GM19455 (cell line): Measurements from ENCODE around the gene RILPL2.
"Not testable (repeated sequence)": the region's sequence is repeated elsewhere in the genome, so short reads cannot be mapped to it uniquely, and the experiment has no call there.

Experiments used
- ATAC-seq: cut with Tn5 transposase; IDR thresholded peaks from one replicate; pipeline ENCODE4 v1.9.1; 2021; ENCODE audit not compliant: unreplicated experiment

The RILPL2 gene

DNA sequence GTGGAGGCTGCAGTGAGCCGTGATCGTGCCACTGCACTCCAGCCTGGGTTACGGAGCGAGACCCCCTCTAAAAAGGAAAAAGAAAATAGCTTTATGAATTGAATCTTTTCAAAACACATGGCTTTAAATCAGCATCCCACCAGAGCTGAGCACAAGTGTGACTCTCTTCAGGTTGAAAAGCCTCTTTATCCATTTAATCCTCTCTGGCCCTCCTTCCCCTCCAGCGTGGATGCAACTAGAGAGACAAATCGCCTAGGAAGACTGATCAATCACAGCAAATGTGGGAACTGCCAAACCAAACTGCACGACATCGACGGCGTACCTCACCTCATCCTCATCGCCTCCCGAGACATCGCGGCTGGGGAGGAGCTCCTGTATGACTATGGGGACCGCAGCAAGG is 29.2 kb downstream of the RILPL2 start:
- not testable (repeated sequence) for ATAC-seq

DNA sequence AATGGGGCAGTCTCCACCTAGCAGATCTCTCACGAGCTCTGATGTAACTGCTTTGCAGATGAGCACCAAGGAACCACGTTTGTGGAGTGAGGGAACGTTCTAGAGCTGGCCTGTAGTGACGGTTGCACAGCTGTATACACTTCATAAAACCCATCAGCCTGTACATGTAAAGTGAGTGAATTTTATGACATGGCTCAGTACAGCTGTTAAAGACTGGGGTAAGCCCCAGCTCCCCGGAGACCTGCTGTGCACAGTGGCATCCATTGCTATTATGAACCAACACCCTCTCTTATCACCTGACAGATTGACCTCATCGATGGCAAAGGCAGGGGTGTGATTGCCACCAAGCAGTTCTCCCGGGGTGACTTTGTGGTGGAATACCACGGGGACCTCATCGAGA is 31.9 kb downstream of the RILPL2 start:
- no peak for ATAC-seq

DNA sequence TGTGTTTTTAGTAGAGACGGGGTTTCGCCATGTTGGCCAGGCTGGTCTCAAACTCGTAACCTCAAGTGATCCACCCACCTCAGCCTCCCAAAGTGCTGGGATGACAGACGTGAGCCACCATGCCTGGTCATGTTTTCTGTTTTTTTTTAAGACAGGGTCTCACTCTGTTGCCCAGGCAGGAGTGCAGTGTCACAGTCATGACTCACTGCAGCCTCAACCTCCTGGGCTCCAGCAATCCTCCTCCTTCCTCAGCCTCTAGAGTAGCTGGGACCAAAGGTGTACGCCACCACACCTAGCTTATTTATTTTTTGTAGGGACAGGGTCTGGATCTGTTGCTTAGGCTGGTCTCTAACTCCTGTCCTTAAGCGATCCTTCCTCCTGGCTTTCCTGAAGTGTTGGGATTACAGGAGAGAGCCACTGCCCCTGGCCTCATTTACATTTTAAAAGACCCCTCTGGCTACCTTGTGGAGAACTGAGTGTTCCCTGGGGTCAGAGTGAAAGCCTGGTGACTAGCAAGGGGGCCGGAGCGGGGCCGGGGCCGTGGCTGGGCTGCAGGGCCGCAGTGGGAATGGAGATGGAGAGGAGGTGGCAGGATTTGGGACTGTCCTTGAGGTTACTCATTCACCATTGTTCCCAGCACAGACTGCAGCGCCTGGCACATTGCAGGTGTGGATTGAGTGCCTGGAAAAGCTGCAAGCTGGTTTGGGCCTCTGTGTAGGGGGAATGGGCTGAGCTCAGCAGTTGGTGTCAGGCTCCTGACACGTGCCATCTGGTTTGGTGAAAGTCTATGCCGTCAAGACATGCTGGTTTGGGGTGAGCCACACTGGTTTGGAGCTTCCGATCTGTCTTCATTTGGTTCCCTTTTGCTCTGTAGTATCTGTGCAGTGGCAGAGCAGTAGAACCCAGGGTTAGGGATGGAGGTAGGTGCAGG is 34.5 kb downstream of the RILPL2 start:
- ATAC-seq, result no peak

- ATAC-seq, result no peak
Measured at GRCh38 chr12:123399255-123399617, 37.2 kb downstream of the RILPL2 start.

DNA sequence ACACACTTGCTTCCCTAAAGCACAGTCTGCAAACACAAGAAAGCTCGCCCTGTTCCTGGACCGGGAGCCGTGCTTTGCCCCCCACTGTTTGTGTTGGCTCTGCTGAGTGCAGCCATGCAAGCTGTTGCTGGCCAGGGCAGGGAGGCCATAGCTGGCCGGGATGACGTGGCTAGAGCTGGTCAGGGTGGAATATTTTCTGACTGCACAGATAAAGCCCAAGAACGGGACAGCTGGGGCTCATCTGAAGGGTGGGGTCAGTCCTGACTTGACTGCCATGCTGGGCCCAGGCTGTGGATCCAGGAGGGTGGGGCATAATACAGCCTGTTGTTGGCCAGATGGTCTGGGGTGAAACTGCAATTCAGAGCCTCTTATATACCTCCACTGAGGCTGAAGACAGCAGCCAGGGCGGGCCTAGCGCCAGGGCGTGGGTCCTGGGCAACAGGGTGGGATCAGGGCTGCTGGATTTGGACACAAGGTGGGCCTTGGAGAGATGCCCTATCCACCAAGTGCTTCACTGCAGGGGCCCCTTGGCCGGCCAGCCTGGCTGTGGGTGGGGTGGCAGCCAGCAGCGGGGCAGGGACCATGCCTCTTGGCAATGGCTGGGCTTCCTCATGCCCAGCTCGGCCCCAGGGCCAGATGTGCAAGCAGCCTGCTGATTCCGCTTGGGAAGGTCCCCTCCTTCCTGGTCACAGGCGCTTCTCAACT is 37.8 kb downstream of the RILPL2 start:
- ATAC-seq, result no peak

- no peak for ATAC-seq
Measured at GRCh38 chr12:123398177-123398549, 38.3 kb downstream of the RILPL2 start.

GRCh38 chr12:123397400-123397799 is 39.1 kb downstream of the RILPL2 start:
- ATAC-seq, result no peak

- ATAC-seq, result no peak
Measured at GRCh38 chr12:123396954-123397353, 39.5 kb downstream of the RILPL2 start.

DNA sequence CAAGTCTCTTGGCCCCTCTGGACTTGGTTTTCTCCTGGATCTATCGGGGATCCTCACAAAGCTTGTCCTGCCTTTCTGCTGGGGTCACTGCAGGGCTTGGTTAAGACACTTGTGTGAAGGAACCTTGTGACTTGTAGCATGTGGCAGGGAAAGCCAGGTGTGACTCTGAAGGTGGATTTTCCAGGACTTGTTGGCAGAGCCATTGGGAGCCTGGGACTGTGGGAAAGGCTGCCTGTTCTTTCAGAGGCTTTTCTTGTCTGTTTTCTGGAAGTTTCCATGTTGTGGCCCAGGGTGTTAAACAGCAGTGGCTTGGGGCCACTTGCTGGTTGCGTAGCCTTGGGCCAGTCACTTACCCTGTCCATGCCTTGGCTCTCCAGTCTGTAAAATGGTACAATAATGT is 39.9 kb downstream of the RILPL2 start:
- ATAC-seq, result no peak

DNA sequence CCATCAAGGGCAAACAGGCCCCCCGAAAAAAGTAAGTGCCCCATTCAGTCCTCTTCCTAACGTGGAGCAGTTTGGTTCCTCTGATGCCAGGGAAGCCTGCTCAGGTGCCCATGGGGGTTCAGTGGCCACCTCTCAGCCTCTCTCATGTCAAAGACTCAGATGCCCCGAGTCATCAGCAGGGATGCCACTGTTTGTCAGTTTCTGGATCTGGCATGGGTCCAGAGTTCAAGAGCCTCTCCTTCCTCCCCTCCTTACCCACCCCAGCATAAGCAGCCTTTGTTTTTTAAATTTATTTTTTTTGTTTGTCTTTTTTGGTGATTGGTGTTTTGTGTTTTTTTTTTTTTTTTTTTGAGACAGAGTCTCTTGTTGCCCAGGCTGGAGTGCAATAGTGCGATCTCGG is 41.2 kb downstream of the RILPL2 start:
- ATAC-seq, result no peak

- no peak for ATAC-seq
Measured at GRCh38 chr12:123393747-123394146, 42.7 kb downstream of the RILPL2 start.

DNA sequence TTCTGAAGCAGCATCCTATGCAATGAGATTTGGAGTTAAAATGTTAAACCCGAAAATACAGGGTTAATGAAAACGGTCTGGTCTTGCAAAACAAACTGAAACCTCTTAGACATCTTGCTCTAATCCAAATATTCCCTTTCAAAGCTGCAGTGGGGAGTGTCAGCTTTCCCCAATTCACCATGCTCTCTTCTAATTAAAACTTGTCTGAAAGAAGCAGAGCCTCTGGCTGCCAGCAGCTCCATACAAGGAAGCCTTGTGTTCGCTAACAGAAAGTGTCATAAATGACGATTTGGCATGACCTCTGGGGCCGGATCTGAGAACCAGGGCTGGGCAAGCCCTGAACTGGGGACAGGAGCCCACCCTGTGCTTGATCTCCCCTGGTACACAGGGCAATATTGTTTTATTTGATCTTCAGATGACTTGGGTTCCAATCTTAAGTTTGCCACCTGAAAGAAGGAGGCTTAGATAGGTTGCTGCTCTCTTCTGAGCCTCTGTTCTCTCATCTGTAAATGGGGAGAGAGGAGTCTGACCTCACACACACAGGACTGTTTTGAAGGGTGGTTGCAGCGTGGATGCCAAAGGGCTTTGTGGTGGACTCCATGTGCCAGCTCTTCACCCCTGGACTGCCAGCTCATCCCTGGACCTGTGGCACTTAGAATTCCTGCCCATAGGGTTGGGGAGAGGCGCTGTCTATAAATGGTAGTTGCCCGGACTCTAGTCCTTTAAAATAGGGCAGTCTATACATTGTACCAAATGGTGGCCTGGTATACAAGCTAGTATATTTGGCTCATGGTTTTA is 44.7 kb downstream of the RILPL2 start:
- ATAC-seq, result no peak

GRCh38 chr12:123390498-123391426 is 45.7 kb downstream of the RILPL2 start:
- ATAC-seq, result no peak

DNA sequence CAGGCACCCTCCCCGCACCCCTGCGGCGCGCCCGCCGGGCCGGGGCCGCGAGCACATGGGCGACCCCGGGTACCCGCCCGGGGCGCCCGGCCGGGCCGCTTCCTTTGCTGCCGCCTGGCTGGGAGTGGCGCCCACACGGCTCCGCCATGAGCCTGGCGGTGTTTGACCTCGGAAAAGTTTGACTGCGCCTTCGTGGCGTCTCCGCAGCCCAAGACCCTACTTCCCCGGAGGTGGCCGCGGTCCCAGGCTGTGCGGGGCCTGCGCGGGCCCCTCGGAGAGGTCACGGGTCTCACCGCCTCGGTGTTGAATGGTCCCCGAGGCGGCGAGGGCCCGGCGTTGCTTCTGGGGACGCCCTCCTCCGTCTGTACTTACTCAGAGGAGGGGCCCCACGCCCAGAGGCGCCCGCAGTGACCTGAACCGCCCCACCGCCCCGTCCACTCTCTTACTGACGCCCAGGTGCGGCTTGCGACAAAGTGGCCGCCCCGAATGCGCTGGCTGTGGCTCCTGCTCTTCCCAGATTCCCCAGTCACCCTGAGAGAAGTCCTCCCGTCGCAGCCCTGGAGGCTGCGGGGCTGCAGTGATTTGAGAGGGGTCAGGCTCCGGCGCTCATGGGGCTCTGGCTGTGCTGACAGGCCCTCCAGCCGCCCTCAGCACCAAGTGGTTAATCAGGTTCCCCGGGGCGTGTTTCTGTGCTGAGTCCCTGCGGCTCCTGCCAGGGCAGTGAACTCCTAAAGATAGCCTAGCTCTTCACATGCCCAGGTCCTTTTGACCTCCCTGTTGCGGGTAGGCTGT is 46.7 kb downstream of the RILPL2 start:
- no peak for ATAC-seq

DNA sequence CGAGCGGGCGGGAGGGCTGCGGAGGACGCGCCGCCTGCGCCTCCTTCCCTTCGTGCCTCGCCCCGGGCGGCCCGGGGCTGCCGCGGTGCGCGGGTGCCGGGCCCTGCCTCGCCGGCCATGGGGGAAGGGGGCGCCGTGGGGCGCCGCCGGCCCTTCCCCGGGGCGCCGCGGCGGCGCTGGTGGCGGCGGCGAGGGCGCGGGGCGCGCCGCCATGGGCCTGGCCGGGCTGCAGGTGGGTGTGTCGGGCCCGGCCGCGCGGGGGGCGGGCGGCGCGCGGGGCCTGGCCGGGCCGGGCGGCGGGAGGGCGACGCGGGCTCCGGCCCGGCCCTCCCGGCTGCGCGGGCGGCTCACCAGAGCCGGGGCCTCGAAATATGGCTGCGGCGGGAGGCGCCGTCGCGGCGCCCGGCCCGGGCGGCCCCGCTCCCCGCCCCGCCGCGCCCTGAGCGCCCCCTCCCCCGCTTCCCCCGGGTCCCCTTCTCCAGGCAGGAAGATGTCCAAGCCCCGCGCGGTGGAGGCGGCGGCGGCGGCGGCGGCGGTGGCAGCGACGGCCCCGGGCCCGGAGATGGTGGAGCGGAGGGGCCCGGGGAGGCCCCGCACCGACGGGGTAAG is 47.4 kb downstream of the RILPL2 start:
- no peak for ATAC-seq

GRCh38 chr12:123388177-123388950 is 48.1 kb downstream of the RILPL2 start:
- ATAC-seq, result no peak

- no peak for ATAC-seq
Measured at GRCh38 chr12:123387508-123388176, 48.8 kb downstream of the RILPL2 start.

DNA sequence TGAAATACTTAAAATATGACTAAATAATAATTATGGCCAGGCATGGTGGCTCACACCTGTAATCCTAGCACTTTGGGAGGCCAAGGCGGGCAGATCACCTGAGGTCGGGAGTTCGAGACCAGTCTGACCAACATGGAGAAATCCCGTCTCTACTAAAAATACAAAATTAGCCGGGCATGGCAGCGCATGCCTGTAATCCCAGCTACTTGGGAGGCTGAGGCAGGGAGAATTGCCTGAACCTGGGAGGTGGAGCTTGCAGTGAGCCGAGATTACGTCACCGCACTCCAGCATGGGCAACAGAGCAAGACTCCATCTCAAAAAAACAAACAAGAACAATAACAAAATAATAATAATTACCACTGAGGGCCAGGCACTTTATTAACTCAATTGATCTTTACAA is 50.9 kb downstream of the RILPL2 start:
- ATAC-seq, result not testable (repeated sequence)
